AG09319 (cell line): ENCODE data around the gene EEPD1.

Source experiments
- DNase-seq: peaks from one replicate; pipeline ENCODE4 v3.0.0-alpha.2; 2010; ENCODE audit warnings: low read depth; ENCODE audit errors: extremely low read depth
- TF ChIP-seq, protein P1 (sequence below): IDR thresholded peaks from 2 replicates; pipeline ENCODE4 v1.5.1; 2011; ENCODE audit warnings: low read depth, mild to moderate bottlenecking, inconsistent platforms, low read length, moderate library complexity

Gene EEPD1

DNA sequence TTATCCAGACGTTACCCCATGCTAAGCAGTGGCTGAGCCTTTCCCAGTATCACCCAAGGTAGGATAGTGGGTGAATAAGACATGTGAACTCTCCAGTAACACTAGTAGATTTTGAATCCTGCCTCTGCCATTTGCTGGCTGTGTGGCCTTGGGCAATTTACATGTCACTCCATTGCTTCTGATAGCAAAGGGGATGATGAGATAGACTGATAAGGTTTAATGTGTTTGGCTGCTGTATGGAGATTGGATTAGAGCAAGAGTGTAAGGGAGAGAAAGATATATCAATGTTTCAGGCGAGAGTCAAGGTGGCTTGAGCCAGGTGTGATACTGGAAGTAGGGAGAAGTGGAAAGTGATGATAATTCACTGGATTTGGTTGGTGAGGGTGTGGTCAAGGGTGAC lies 40.1 kb upstream of the EEPD1 start:
- DNase-seq, result no peak
- TF ChIP-seq, protein P1, sequence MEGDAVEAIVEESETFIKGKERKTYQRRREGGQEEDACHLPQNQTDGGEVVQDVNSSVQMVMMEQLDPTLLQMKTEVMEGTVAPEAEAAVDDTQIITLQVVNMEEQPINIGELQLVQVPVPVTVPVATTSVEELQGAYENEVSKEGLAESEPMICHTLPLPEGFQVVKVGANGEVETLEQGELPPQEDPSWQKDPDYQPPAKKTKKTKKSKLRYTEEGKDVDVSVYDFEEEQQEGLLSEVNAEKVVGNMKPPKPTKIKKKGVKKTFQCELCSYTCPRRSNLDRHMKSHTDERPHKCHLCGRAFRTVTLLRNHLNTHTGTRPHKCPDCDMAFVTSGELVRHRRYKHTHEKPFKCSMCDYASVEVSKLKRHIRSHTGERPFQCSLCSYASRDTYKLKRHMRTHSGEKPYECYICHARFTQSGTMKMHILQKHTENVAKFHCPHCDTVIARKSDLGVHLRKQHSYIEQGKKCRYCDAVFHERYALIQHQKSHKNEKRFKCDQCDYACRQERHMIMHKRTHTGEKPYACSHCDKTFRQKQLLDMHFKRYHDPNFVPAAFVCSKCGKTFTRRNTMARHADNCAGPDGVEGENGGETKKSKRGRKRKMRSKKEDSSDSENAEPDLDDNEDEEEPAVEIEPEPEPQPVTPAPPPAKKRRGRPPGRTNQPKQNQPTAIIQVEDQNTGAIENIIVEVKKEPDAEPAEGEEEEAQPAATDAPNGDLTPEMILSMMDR, result no peak

DNA sequence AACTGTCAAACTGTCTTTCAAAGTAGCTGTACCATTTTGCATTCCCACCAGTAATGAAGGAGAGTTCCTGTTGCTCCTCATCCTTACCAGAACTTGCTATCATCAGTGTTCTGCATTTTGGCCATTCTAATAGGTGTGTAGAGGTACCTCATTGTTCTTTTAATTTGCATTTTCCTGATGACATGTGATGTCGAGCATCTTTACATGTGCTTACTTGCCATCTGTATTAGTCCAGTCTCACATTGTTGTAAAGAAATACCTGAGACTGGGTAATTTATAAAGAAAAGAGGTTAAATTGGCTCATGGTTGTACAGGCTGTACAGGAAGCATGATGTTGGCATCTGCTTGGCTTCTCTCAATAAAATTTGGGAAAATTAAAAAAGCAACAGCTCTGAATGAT lies 38.7 kb upstream of the EEPD1 start:
- TF ChIP-seq, protein P1, result no peak
- no peak for DNase-seq

DNA sequence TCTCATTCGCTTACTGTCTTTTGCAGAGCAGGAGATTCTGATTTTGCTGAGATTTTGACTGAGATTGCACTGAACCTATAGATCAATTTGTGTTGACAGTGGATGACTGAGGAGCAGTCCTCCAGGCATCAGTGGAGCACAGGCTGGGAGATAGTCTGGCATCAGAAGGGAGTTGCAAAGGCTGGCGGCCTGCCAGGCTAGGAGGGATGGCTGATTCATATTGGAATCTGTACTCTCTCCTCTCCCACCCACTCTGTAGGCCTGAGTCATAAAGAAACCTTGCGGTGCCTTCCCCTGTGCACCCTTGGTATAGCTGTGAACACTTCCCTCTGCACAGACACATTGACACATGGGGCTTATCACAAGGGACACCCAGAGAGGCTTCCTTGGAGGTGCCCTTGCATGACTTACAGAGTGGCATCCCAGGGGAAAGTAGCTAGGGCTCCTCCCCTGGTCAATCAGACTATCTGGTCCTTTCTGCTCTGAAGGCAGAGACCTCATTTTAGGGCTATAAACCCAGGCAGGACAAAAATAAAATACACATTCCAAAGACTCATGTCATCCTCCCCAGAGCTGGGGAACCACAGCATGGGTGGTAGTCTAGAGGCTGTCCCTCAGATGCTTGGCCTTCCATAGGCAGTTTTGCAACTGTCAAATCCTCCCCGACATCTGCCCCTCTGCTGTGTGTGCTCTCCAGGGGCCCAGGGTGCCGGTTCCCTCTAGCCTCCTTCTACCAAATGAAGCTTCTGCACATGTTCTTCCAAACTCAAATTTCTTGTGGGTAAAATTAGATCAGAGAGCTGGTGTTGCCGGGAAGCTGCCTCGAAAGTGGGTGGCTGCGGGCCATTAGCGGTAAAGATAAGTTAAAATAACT lies 37.4 kb upstream of the EEPD1 start:
- DNase-seq, result peak; percentile 71
- TF ChIP-seq, protein P1, result no peak

DNA sequence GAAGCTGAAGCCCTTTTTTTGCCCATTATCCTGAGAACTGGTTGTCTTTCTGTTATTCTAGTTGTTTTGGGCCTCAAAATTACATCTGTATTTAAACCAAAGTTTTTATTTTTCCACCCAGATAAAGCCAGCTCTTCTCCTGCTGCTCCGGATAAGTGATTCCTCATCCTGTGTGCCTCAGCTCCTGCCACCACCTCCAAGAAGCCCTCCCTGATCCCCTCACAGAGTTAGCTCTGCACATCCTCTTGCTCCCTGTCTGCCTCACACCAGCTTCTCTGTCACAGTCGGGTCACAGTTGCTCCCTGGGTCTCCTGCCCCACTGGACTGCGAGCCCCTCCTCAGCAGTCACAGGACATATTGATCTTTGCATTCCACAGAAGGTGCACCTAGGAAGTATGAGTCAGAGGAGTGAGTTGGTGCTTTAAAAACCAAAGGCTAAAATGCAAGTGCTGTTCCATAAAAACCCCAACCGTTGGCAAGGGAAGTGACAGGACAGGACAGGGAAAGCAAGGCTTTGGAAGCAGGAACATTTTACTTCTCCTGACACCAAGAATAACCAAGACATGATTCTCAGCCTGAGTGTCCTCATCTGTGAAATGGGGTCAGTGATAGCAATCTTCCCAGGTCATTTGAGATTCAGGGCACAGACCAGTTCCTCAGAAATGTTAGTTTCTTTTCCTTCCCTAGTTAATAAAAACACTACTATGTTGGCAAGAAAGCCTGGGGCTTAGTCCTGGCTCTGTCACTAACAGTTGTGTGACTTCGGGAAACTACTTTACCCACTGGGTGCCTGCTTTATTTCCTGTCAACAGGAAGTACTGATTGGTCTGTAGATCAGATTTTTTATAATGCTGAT lies 36.5 kb upstream of the EEPD1 start:
- TF ChIP-seq, protein P1, result no peak
- DNase-seq, result no peak

DNA sequence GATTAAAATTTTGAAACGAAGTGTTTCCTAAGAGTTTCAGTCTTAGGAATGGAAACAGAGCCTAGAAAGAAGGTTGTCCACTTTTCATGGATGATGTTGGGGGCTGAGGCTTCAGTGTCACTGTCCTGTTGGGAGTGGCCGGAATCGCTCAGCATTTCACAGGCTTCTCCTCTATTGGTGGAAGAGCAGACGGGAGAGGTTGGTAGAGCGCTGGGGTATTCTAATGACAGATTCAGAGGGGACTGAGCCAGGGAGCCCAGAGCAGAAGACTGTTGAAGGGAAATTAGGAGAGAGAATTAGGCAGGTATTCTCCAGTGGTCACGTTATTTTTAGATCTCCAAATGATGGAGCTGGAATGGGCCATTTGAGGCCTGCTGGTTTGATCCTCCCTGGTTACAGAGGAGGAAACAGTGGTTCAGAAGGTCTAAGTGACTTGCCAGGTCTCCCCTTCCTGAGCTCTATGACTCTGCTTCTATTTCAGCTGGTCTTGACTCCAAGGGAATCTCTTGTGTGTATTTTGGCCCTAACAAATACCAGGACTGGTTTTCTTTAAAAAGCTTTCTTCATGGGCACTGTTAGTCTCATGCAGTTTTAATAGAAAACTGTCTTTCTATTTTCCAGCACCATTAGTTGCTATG lies 35.7 kb upstream of the EEPD1 start:
- no peak for DNase-seq
- TF ChIP-seq, protein P1, result no peak

DNA sequence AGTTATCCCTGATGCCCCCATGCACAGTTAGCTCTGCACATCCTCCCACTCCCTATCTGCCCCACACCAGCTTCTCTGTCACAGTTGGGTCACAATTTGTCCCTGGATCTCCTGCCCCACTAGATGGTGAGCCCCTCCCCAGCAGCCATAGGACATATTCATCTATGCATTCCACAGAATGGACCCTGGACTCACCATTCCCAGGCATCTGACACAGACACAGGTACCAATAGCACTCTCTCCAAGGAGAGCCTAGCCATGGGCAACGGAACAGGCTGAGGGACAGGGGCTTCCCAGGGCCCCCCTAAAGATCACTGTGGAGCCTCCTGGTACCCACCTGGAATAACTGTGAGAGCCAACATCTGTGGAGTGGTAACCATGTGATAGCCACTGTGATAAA lies 34.7 kb upstream of the EEPD1 start:
- no peak for DNase-seq
- TF ChIP-seq, protein P1, result no peak
